BLaER1 (cell line): Measurements from ENCODE around the gene SNX32.
"Not testable (repeated sequence)": the region's sequence is repeated elsewhere in the genome, so short reads cannot be mapped to it uniquely, and the experiment has no call there.

Experiments used
- H3K27ac ChIP-seq: shearing (Covaris generic); formaldehyde crosslinking; 2 replicates; pipeline ENCODE4 v1.8.1; 2022
- H3K27me3 ChIP-seq: shearing (Covaris generic); formaldehyde crosslinking; 2 replicates; pipeline ENCODE4 v1.8.1; 2022
- H3K36me3 ChIP-seq: shearing (Covaris generic); formaldehyde crosslinking; 2 replicates; pipeline ENCODE4 v1.8.1; 2022
- H3K4me1 ChIP-seq: shearing (Covaris generic); formaldehyde crosslinking; 2 replicates; pipeline ENCODE4 v1.8.1; 2022
- H3K4me2 ChIP-seq: shearing (Covaris generic); formaldehyde crosslinking; 2 replicates; pipeline ENCODE4 v1.8.1; 2022
- H3K4me3 ChIP-seq: shearing (Covaris generic); formaldehyde crosslinking; 2 replicates; pipeline ENCODE4 v1.8.1; 2022
- H3K9ac ChIP-seq: shearing (Covaris generic); formaldehyde crosslinking; 2 replicates; pipeline ENCODE4 v1.8.1; 2022
- H3K9me3 ChIP-seq: shearing (Covaris generic); formaldehyde crosslinking; 2 replicates; pipeline ENCODE4 v1.8.1; 2022
- H4K20me1 ChIP-seq: shearing (Covaris generic); formaldehyde crosslinking; 2 replicates; pipeline ENCODE4 v1.8.1; 2022
- Cebpa-rat ChIP-seq: shearing (Covaris generic); IDR thresholded peaks from 2 replicates; pipeline ENCODE4 v1.8.1; 2022

The SNX32 gene

GRCh38 chr11:65885231-65885630 is 51.5 kb downstream of the SNX32 start:
- peaks cover 55% of the 10 kb centered on the region for H3K36me3 ChIP-seq
- peak overlapping the region; percentile 13; the same call in 1 of the 2 replicates for H3K9ac ChIP-seq
- peak overlapping the region; percentile 66 for H3K4me2 ChIP-seq
- H3K4me1 ChIP-seq, result peaks cover 78% of the 10 kb centered on the region
- H3K9me3 ChIP-seq, result no peaks in the 10 kb centered on the region
- no peak overlapping the region for H3K27ac ChIP-seq
- no peak overlapping the region for H3K4me3 ChIP-seq
- H3K27me3 ChIP-seq, result no peaks in the 10 kb centered on the region
- peaks cover 14% of the 10 kb centered on the region for H4K20me1 ChIP-seq
- TF ChIP-seq Cebpa-rat, result no peak

- Histone ChIP-seq H3K36me3 (peaks cover 55% of the 10 kb centered on the region), H4K20me1 (peaks cover 19% of the 10 kb centered on the region), H3K9ac (peak overlapping the region; percentile 13; the same call in 1 of the 2 replicates), H3K4me1 (peaks cover 73% of the 10 kb centered on the region), H3K27ac (no peak overlapping the region), H3K4me3 (no peak overlapping the region), H3K27me3 (no peaks in the 10 kb centered on the region), H3K9me3 (no peaks in the 10 kb centered on the region), H3K4me2 (peak overlapping the region; percentile 98)
- no peak for TF ChIP-seq Cebpa-rat
Observed at GRCh38 chr11:65885808-65886536, 52.2 kb downstream of the SNX32 start.

GRCh38 chr11:65886826-65887722 is 53.3 kb downstream of the SNX32 start:
- TF ChIP-seq Cebpa-rat, result no peak
- Histone ChIP-seq H3K4me2 (peak overlapping the region; percentile 98), H3K9me3 (no peaks in the 10 kb centered on the region), H4K20me1 (peaks cover 30% of the 10 kb centered on the region), H3K4me1 (peaks cover 65% of the 10 kb centered on the region), H3K27me3 (no peaks in the 10 kb centered on the region), H3K27ac (peak overlapping the region; percentile 82; the same call in 1 of the 2 replicates), H3K36me3 (peaks cover 48% of the 10 kb centered on the region), H3K9ac (peak overlapping the region; percentile 99), H3K4me3 (peak overlapping the region; percentile 97)

GRCh38 chr11:65887723-65888162 is 54.0 kb downstream of the SNX32 start:
- H3K4me3 ChIP-seq, result peak overlapping the region; percentile 97
- H3K4me2 ChIP-seq, result peak overlapping the region; percentile 98
- no peaks in the 10 kb centered on the region for H3K27me3 ChIP-seq
- peaks cover 41% of the 10 kb centered on the region for H3K36me3 ChIP-seq
- H4K20me1 ChIP-seq, result peaks cover 34% of the 10 kb centered on the region
- H3K4me1 ChIP-seq, result peaks cover 65% of the 10 kb centered on the region
- no peak for TF ChIP-seq Cebpa-rat
- peak overlapping the region; percentile 99 for H3K9ac ChIP-seq
- H3K27ac ChIP-seq, result peak overlapping the region; percentile 82
- H3K9me3 ChIP-seq, result no peaks in the 10 kb centered on the region

- peak within 1 kb of the TSS; percentile 82 for H3K27ac ChIP-seq
- no peaks in the 10 kb centered on the region for H3K9me3 ChIP-seq
- peak within 1 kb of the TSS; percentile 97 for H3K4me3 ChIP-seq
- peaks cover 37% of the 10 kb centered on the region for H4K20me1 ChIP-seq
- peaks cover 69% of the 10 kb centered on the region for H3K4me1 ChIP-seq
- no peaks in the 10 kb centered on the region for H3K27me3 ChIP-seq
- peak within 1 kb of the TSS; percentile 99 for H3K9ac ChIP-seq
- no peak for TF ChIP-seq Cebpa-rat
- peaks cover 36% of the 10 kb centered on the region for H3K36me3 ChIP-seq
- H3K4me2 ChIP-seq, result peak within 1 kb of the TSS; percentile 98
Observed at GRCh38 chr11:65888163-65888814, 54.5 kb downstream of the SNX32 start, which contains the start of gene FIBP. Gene FIBP (minus strand): TSS chr11:65888471. CDS start chr11:65888418, 53 bp downstream.

GRCh38 chr11:65890324-65891218 is 56.8 kb downstream of the SNX32 start, which contains the start of gene CCDC85B:
Gene CCDC85B (plus strand): TSS chr11:65890673. CDS start chr11:65890784, 111 bp downstream.
- peak within 1 kb of the TSS; percentile 97 for H3K4me3 ChIP-seq
- H3K4me1 ChIP-seq, result peaks cover 73% of the 10 kb centered on the region
- peak within 1 kb of the TSS; percentile 99 for H3K9ac ChIP-seq
- H3K27me3 ChIP-seq, result no peaks in the 10 kb centered on the region
- no peak for TF ChIP-seq Cebpa-rat
- H4K20me1 ChIP-seq, result peaks cover 31% of the 10 kb centered on the region
- H3K36me3 ChIP-seq, result peaks cover 17% of the 10 kb centered on the region
- peak within 1 kb of the TSS; percentile 98 for H3K4me2 ChIP-seq
- no peaks in the 10 kb centered on the region for H3K9me3 ChIP-seq
- H3K27ac ChIP-seq, result peak within 1 kb of the TSS; percentile 98

GRCh38 chr11:65891219-65892136 is 57.7 kb downstream of the SNX32 start:
- TF ChIP-seq Cebpa-rat, result no peak
- no peaks in the 10 kb centered on the region for H3K9me3 ChIP-seq
- peaks cover 31% of the 10 kb centered on the region for H4K20me1 ChIP-seq
- peak overlapping the region; percentile 98 for H3K4me2 ChIP-seq
- H3K27me3 ChIP-seq, result peaks cover 3% of the 10 kb centered on the region; the same call in 1 of the 2 replicates
- peak overlapping the region; percentile 98 for H3K27ac ChIP-seq
- H3K4me1 ChIP-seq, result peaks cover 64% of the 10 kb centered on the region
- H3K36me3 ChIP-seq, result peaks cover 8% of the 10 kb centered on the region
- H3K4me3 ChIP-seq, result peak overlapping the region; percentile 97
- H3K9ac ChIP-seq, result peak overlapping the region; percentile 99

- H3K27me3 ChIP-seq, H3K36me3 ChIP-seq, H3K9me3 ChIP-seq: not testable (repeated sequence)
- Histone ChIP-seq H3K9ac (peak overlapping the region; percentile 99), H4K20me1 (peaks cover 26% of the 10 kb centered on the region), H3K4me1 (peaks cover 57% of the 10 kb centered on the region), H3K27ac (peak overlapping the region; percentile 98), H3K4me3 (peak overlapping the region; percentile 97), H3K4me2 (peak overlapping the region; percentile 98)
Observed at GRCh38 chr11:65892137-65892540, 58.4 kb downstream of the SNX32 start.
